WI38 (cell line): ENCODE measurements around the gene GPA33.

Source experiments
- H3K4me3 ChIP-seq: 2 replicates; pipeline ENCODE4 v1.5.1; 2011; ENCODE audit warnings: low read depth, mild to moderate bottlenecking, control low read depth, low read length
- CTCF ChIP-seq: IDR thresholded peaks from 2 replicates; pipeline ENCODE4 v1.5.1; 2012; ENCODE audit warnings: low read depth, mild to moderate bottlenecking, control low read depth, low read length

GPA33 gene

GRCh38 chr1:167132301-167133010, 42.3 kb upstream of the GPA33 start:
- H3K4me3 ChIP-seq: no peak overlapping the region
- no peak for TF ChIP-seq CTCF

GRCh38 chr1:167130829-167131510, 40.8 kb upstream of the GPA33 start:
- no peak overlapping the region for H3K4me3 ChIP-seq
- no peak for TF ChIP-seq CTCF

- no peak for TF ChIP-seq CTCF
- H3K4me3 ChIP-seq: no peak overlapping the region
Measured at GRCh38 chr1:167128261-167129227, 38.4 kb upstream of the GPA33 start.

- H3K4me3 ChIP-seq: no peak overlapping the region
- TF ChIP-seq CTCF: no peak
Measured at GRCh38 chr1:167127661-167128060, 37.5 kb upstream of the GPA33 start.

GRCh38 chr1:167127236-167127635, 37.1 kb upstream of the GPA33 start:
- no peak overlapping the region for H3K4me3 ChIP-seq
- TF ChIP-seq CTCF: no peak

GRCh38 chr1:167126811-167127210, 36.6 kb upstream of the GPA33 start:
- no peak for TF ChIP-seq CTCF
- H3K4me3 ChIP-seq: no peak overlapping the region
